ENCODE results near the gene C16orf78. TPM values are rescaled to one million over a fixed set of nuclear protein-coding genes. Genes with fewer than 3 reads are reported as not detected.

C16orf78 gene
- total RNA-seq, 1 experiment from 2014 or later: not detected

DNA sequence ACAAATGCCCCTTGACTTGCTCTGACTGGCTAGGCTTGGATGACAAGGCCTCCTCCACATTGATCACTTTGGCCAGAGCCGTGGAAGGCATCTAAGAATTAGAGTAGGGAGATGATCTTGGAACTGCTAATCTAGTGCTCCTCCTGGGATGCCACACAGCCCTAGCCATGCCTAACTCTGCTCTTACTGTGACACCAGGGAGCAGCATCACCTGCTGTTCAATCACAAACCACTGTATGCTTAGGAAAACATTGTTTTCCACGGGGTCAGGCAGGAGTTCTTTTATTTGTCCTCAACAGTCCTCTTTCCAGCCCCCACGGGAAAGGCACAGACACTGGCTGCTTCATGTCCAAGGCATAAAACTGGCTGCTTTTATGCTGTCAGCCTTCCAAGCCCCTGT lies 46.3 kb downstream of the C16orf78 start:
- ATAC-seq (no peak), DNase-seq (ENCODE audit: low spot score) (no peak)
- no peaks in the 10 kb centered on the region; the same call in 1 of the 2 replicates for H3K27me3 Mint-ChIP-seq (ENCODE audit: low read depth)
- ChIA-PET POLR2A (no interaction called here), CTCF (interaction anchor here (0.9 kb wide), 1 partner anchor 12 kb away, joined by 5 read pairs; no protein-coding TSS in a partner anchor)
- no peak overlapping the region for H3K27ac Mint-ChIP-seq
- no peaks in the 10 kb centered on the region for H3K36me3 Mint-ChIP-seq
- no peaks in the 10 kb centered on the region for H3K9me3 Mint-ChIP-seq
- no peak overlapping the region for H3K4me3 Mint-ChIP-seq
- H3K4me1 Mint-ChIP-seq: no peaks in the 10 kb centered on the region
- TF ChIP-seq, protein P1, sequence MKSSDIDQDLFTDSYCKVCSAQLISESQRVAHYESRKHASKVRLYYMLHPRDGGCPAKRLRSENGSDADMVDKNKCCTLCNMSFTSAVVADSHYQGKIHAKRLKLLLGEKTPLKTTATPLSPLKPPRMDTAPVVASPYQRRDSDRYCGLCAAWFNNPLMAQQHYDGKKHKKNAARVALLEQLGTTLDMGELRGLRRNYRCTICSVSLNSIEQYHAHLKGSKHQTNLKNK (CRISPR knock-in tag; IDR thresholded peaks at IDR 0.05): no peak
- TF ChIP-seq CREM (CRISPR knock-in tag; IDR thresholded peaks at IDR 0.05): no peak
- TF ChIP-seq, protein P2, sequence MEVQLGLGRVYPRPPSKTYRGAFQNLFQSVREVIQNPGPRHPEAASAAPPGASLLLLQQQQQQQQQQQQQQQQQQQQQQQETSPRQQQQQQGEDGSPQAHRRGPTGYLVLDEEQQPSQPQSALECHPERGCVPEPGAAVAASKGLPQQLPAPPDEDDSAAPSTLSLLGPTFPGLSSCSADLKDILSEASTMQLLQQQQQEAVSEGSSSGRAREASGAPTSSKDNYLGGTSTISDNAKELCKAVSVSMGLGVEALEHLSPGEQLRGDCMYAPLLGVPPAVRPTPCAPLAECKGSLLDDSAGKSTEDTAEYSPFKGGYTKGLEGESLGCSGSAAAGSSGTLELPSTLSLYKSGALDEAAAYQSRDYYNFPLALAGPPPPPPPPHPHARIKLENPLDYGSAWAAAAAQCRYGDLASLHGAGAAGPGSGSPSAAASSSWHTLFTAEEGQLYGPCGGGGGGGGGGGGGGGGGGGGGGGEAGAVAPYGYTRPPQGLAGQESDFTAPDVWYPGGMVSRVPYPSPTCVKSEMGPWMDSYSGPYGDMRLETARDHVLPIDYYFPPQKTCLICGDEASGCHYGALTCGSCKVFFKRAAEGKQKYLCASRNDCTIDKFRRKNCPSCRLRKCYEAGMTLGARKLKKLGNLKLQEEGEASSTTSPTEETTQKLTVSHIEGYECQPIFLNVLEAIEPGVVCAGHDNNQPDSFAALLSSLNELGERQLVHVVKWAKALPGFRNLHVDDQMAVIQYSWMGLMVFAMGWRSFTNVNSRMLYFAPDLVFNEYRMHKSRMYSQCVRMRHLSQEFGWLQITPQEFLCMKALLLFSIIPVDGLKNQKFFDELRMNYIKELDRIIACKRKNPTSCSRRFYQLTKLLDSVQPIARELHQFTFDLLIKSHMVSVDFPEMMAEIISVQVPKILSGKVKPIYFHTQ (CRISPR knock-in tag; IDR thresholded peaks at IDR 0.05): no peak
- TF ChIP-seq, protein P3, sequence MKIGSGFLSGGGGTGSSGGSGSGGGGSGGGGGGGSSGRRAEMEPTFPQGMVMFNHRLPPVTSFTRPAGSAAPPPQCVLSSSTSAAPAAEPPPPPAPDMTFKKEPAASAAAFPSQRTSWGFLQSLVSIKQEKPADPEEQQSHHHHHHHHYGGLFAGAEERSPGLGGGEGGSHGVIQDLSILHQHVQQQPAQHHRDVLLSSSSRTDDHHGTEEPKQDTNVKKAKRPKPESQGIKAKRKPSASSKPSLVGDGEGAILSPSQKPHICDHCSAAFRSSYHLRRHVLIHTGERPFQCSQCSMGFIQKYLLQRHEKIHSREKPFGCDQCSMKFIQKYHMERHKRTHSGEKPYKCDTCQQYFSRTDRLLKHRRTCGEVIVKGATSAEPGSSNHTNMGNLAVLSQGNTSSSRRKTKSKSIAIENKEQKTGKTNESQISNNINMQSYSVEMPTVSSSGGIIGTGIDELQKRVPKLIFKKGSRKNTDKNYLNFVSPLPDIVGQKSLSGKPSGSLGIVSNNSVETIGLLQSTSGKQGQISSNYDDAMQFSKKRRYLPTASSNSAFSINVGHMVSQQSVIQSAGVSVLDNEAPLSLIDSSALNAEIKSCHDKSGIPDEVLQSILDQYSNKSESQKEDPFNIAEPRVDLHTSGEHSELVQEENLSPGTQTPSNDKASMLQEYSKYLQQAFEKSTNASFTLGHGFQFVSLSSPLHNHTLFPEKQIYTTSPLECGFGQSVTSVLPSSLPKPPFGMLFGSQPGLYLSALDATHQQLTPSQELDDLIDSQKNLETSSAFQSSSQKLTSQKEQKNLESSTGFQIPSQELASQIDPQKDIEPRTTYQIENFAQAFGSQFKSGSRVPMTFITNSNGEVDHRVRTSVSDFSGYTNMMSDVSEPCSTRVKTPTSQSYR (CRISPR knock-in tag; IDR thresholded peaks at IDR 0.05): no peak
- TF ChIP-seq CBFB (CRISPR knock-in tag; IDR thresholded peaks at IDR 0.05; ENCODE audit: low read depth): no peak
- TF ChIP-seq, protein P4, sequence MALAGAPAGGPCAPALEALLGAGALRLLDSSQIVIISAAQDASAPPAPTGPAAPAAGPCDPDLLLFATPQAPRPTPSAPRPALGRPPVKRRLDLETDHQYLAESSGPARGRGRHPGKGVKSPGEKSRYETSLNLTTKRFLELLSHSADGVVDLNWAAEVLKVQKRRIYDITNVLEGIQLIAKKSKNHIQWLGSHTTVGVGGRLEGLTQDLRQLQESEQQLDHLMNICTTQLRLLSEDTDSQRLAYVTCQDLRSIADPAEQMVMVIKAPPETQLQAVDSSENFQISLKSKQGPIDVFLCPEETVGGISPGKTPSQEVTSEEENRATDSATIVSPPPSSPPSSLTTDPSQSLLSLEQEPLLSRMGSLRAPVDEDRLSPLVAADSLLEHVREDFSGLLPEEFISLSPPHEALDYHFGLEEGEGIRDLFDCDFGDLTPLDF (CRISPR knock-in tag; IDR thresholded peaks at IDR 0.05): no peak
- TF ChIP-seq JUN (CRISPR knock-in tag; IDR thresholded peaks at IDR 0.05): no peak
- TF ChIP-seq, protein P5, sequence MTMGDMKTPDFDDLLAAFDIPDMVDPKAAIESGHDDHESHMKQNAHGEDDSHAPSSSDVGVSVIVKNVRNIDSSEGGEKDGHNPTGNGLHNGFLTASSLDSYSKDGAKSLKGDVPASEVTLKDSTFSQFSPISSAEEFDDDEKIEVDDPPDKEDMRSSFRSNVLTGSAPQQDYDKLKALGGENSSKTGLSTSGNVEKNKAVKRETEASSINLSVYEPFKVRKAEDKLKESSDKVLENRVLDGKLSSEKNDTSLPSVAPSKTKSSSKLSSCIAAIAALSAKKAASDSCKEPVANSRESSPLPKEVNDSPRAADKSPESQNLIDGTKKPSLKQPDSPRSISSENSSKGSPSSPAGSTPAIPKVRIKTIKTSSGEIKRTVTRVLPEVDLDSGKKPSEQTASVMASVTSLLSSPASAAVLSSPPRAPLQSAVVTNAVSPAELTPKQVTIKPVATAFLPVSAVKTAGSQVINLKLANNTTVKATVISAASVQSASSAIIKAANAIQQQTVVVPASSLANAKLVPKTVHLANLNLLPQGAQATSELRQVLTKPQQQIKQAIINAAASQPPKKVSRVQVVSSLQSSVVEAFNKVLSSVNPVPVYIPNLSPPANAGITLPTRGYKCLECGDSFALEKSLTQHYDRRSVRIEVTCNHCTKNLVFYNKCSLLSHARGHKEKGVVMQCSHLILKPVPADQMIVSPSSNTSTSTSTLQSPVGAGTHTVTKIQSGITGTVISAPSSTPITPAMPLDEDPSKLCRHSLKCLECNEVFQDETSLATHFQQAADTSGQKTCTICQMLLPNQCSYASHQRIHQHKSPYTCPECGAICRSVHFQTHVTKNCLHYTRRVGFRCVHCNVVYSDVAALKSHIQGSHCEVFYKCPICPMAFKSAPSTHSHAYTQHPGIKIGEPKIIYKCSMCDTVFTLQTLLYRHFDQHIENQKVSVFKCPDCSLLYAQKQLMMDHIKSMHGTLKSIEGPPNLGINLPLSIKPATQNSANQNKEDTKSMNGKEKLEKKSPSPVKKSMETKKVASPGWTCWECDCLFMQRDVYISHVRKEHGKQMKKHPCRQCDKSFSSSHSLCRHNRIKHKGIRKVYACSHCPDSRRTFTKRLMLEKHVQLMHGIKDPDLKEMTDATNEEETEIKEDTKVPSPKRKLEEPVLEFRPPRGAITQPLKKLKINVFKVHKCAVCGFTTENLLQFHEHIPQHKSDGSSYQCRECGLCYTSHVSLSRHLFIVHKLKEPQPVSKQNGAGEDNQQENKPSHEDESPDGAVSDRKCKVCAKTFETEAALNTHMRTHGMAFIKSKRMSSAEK (CRISPR knock-in tag; IDR thresholded peaks at IDR 0.05; ENCODE audit: borderline replicate concordance): no peak
- TF ChIP-seq, protein P6, sequence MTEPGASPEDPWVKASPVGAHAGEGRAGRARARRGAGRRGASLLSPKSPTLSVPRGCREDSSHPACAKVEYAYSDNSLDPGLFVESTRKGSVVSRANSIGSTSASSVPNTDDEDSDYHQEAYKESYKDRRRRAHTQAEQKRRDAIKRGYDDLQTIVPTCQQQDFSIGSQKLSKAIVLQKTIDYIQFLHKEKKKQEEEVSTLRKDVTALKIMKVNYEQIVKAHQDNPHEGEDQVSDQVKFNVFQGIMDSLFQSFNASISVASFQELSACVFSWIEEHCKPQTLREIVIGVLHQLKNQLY (CRISPR knock-in tag; IDR thresholded peaks at IDR 0.05): no peak
- TF ChIP-seq, protein P7, sequence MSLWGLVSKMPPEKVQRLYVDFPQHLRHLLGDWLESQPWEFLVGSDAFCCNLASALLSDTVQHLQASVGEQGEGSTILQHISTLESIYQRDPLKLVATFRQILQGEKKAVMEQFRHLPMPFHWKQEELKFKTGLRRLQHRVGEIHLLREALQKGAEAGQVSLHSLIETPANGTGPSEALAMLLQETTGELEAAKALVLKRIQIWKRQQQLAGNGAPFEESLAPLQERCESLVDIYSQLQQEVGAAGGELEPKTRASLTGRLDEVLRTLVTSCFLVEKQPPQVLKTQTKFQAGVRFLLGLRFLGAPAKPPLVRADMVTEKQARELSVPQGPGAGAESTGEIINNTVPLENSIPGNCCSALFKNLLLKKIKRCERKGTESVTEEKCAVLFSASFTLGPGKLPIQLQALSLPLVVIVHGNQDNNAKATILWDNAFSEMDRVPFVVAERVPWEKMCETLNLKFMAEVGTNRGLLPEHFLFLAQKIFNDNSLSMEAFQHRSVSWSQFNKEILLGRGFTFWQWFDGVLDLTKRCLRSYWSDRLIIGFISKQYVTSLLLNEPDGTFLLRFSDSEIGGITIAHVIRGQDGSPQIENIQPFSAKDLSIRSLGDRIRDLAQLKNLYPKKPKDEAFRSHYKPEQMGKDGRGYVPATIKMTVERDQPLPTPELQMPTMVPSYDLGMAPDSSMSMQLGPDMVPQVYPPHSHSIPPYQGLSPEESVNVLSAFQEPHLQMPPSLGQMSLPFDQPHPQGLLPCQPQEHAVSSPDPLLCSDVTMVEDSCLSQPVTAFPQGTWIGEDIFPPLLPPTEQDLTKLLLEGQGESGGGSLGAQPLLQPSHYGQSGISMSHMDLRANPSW (CRISPR knock-in tag; conservative IDR thresholded peaks at IDR 0.05; ENCODE audit: low read depth): no peak

All from WTC11 (cell line).